ENCODE results near the gene APOE. TPM values are rescaled to one million over a fixed set of nuclear protein-coding genes. Genes with fewer than 3 reads are reported as not detected.
"Not testable (repeated sequence)": the region's sequence is repeated elsewhere in the genome, so short reads cannot be mapped to it uniquely, and the experiment has no call there.

Gene APOE
- total RNA-seq, 1 donor from 2014 or later, result 93.9 TPM

DNA sequence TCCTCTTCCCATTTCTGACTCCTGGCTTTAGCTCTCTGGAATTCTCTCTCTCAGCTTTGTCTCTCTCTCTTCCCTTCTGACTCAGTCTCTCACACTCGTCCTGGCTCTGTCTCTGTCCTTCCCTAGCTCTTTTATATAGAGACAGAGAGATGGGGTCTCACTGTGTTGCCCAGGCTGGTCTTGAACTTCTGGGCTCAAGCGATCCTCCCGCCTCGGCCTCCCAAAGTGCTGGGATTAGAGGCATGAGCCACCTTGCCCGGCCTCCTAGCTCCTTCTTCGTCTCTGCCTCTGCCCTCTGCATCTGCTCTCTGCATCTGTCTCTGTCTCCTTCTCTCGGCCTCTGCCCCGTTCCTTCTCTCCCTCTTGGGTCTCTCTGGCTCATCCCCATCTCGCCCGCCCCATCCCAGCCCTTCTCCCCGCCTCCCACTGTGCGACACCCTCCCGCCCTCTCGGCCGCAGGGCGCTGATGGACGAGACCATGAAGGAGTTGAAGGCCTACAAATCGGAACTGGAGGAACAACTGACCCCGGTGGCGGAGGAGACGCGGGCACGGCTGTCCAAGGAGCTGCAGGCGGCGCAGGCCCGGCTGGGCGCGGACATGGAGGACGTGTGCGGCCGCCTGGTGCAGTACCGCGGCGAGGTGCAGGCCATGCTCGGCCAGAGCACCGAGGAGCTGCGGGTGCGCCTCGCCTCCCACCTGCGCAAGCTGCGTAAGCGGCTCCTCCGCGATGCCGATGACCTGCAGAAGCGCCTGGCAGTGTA lies 2.7 kb downstream of the APOE start:
- Histone ChIP-seq H3K4me3 (ENCODE audit: low read length in 3 of 3) (no peak overlapping the region), H3K36me3 (ENCODE audit: control insufficient read depth in 3 of 3, insufficient read depth in 3 of 3, low read length in 3 of 3) (no peaks in the 10 kb centered on the region), H3K9me3 (ENCODE audit: control insufficient read depth in 3 of 3, low read length in 3 of 3) (no peaks in the 10 kb centered on the region), H3K9ac (ENCODE audit: low read depth in 1 of 3, low read length in 3 of 3) (no peak overlapping the region), H3K27me3 (ENCODE audit: control insufficient read depth in 3 of 3, insufficient read depth in 3 of 3, low read length in 3 of 3) (peaks cover 20 to 53% (median 31%) of the 10 kb centered on the region in 3 donors), H3K4me1 (ENCODE audit: control insufficient read depth in 3 of 3, insufficient read depth in 3 of 3, low read length in 3 of 3) (peaks cover 16 to 23% (median 18%) of the 10 kb centered on the region in 3 donors), H3K27ac (ENCODE audit: low read depth, low read length) (no peak overlapping the region)

- Histone ChIP-seq H3K4me3 (ENCODE audit: low read length in 3 of 3) (no peak overlapping the region), H3K9me3 (ENCODE audit: control insufficient read depth in 3 of 3, low read length in 3 of 3) (no peaks in the 10 kb centered on the region), H3K4me1 (ENCODE audit: control insufficient read depth in 3 of 3, insufficient read depth in 3 of 3, low read length in 3 of 3) (peaks cover 14 to 21% (median 16%) of the 10 kb centered on the region in 3 donors), H3K9ac (ENCODE audit: low read depth in 1 of 3, low read length in 3 of 3) (no peak overlapping the region), H3K36me3 (ENCODE audit: control insufficient read depth in 3 of 3, insufficient read depth in 3 of 3, low read length in 3 of 3) (no peaks in the 10 kb centered on the region), H3K27me3 (ENCODE audit: control insufficient read depth in 3 of 3, insufficient read depth in 3 of 3, low read length in 3 of 3) (peaks cover 20 to 53% (median 31%) of the 10 kb centered on the region in 3 donors), H3K27ac (ENCODE audit: low read depth, low read length) (no peak overlapping the region)
Observed at GRCh38 chr19:44908836-44909261, 3.3 kb downstream of the APOE start.

DNA sequence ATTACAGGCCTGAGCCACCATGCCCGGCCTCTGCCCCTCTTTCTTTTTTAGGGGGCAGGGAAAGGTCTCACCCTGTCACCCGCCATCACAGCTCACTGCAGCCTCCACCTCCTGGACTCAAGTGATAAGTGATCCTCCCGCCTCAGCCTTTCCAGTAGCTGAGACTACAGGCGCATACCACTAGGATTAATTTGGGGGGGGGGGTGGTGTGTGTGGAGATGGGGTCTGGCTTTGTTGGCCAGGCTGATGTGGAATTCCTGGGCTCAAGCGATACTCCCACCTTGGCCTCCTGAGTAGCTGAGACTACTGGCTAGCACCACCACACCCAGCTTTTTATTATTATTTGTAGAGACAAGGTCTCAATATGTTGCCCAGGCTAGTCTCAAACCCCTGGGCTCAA lies 4.2 kb downstream of the APOE start:
- Histone ChIP-seq H3K9ac (ENCODE audit: low read depth in 1 of 3, low read length in 3 of 3) (no peak overlapping the region), H3K27me3 (ENCODE audit: control insufficient read depth in 3 of 3, insufficient read depth in 3 of 3, low read length in 3 of 3) (peaks cover 17 to 48% (median 31%) of the 10 kb centered on the region in 3 donors), H3K4me3 (ENCODE audit: low read length in 3 of 3) (no peak overlapping the region), H3K4me1 (ENCODE audit: control insufficient read depth in 3 of 3, insufficient read depth in 3 of 3, low read length in 3 of 3) (peaks cover 17 to 25% (median 19%) of the 10 kb centered on the region in 3 donors), H3K27ac (ENCODE audit: low read depth, low read length) (no peak overlapping the region), H3K9me3 (ENCODE audit: control insufficient read depth in 3 of 3, low read length in 3 of 3) (no peaks in the 10 kb centered on the region), H3K36me3 (ENCODE audit: control insufficient read depth in 3 of 3, insufficient read depth in 3 of 3, low read length in 3 of 3) (no peaks in the 10 kb centered on the region)

GRCh38 chr19:44911896-44912295 lies 6.3 kb downstream of the APOE start:
- H3K4me1 ChIP-seq (ENCODE audit: control insufficient read depth in 3 of 3, insufficient read depth in 3 of 3, low read length in 3 of 3), result peaks cover 16 to 30% (median 17%) of the 10 kb centered on the region in 3 donors
- not testable (repeated sequence) for H3K9ac ChIP-seq (ENCODE audit: low read depth in 1 of 3, low read length in 3 of 3); H3K4me3 ChIP-seq (ENCODE audit: low read length in 3 of 3); H3K27ac ChIP-seq (ENCODE audit: low read depth, low read length); H3K36me3 ChIP-seq (ENCODE audit: control insufficient read depth in 3 of 3, insufficient read depth in 3 of 3, low read length in 3 of 3); H3K9me3 ChIP-seq (ENCODE audit: control insufficient read depth in 3 of 3, low read length in 3 of 3)
- H3K27me3 ChIP-seq (ENCODE audit: control insufficient read depth in 3 of 3, insufficient read depth in 3 of 3, low read length in 3 of 3), result peaks cover 0 to 30% (median 17%) of the 10 kb centered on the region in 3 donors

GRCh38 chr19:44912854-44913253 lies 7.3 kb downstream of the APOE start:
- H3K9ac ChIP-seq (ENCODE audit: low read depth in 1 of 3, low read length in 3 of 3), result no peak overlapping the region
- peaks cover 16 to 26% (median 17%) of the 10 kb centered on the region in 3 donors for H3K4me1 ChIP-seq (ENCODE audit: control insufficient read depth in 3 of 3, insufficient read depth in 3 of 3, low read length in 3 of 3)
- peaks cover 0 to 22% (median 11%) of the 10 kb centered on the region in 3 donors for H3K27me3 ChIP-seq (ENCODE audit: control insufficient read depth in 3 of 3, insufficient read depth in 3 of 3, low read length in 3 of 3)
- no peaks in the 10 kb centered on the region for H3K9me3 ChIP-seq (ENCODE audit: control insufficient read depth in 3 of 3, low read length in 3 of 3)
- no peak overlapping the region for H3K4me3 ChIP-seq (ENCODE audit: low read length in 3 of 3)
- no peaks in the 10 kb centered on the region for H3K36me3 ChIP-seq (ENCODE audit: control insufficient read depth in 3 of 3, insufficient read depth in 3 of 3, low read length in 3 of 3)
- H3K27ac ChIP-seq (ENCODE audit: low read depth, low read length), result no peak overlapping the region

GRCh38 chr19:44913512-44914432 lies 8.2 kb downstream of the APOE start:
- H3K9me3 ChIP-seq (ENCODE audit: control insufficient read depth in 3 of 3, low read length in 3 of 3); H3K36me3 ChIP-seq (ENCODE audit: control insufficient read depth in 3 of 3, insufficient read depth in 3 of 3, low read length in 3 of 3); H3K27ac ChIP-seq (ENCODE audit: low read depth, low read length): not testable (repeated sequence)
- H3K4me1 ChIP-seq (ENCODE audit: control insufficient read depth in 3 of 3, insufficient read depth in 3 of 3, low read length in 3 of 3), result peaks cover 16 to 26% (median 17%) of the 10 kb centered on the region in 3 donors
- H3K9ac ChIP-seq (ENCODE audit: low read depth in 1 of 3, low read length in 3 of 3), result peak overlapping the region in 1 of 3 donors; percentile 60
- H3K4me3 ChIP-seq (ENCODE audit: low read length in 3 of 3), result peak overlapping the region in 2 of 3 donors; percentile 57 to 70
- H3K27me3 ChIP-seq (ENCODE audit: control insufficient read depth in 3 of 3, insufficient read depth in 3 of 3, low read length in 3 of 3), result peaks cover 0 to 21% (median 10%) of the 10 kb centered on the region in 3 donors

DNA sequence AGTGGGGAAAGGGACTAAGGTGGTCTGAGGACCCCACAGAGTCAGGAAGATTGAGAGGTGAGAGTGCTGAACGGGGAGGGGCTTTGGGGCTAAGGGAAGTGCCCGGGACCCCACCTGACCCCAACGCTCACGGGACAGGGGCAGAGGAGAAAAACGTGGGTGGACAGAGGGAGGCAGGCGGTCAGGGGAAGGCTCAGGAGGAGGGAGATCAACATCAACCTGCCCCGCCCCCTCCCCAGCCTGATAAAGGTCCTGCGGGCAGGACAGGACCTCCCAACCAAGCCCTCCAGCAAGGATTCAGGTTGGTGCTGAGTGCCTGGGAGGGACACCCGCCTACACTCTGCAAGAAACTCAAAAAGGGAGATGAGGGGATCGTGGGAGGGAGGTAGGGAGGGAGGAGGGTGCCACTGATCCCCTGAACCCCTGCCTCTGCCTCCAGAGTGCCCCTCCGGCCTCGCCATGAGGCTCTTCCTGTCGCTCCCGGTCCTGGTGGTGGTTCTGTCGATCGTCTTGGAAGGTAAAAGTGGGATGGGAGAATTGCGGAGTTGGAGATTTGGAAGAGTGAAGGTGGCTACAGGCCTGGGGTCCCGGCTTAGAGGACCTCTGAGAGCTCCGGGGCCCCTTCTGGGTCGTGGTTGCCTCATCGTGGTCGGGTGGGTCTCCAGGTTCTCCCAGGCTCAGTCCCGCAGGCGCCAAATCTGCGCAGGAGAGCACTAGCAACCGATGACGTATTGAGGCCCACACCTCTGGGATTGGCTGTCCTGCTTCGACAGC lies 9.0 kb downstream of the APOE start, which contains the start of gene APOC1:
APOC1 (plus strand) TSS at position 176 of the 774 bp plus-strand sequence; CDS start at position 460, 284 bp downstream.
- Histone ChIP-seq H3K4me3 (ENCODE audit: low read length in 3 of 3) (peak within 1 kb of the TSS; percentile 57 to 77 (median 70)), H3K4me1 (ENCODE audit: control insufficient read depth in 3 of 3, insufficient read depth in 3 of 3, low read length in 3 of 3) (peaks cover 16 to 26% (median 17%) of the 10 kb centered on the region in 3 donors), H3K27me3 (ENCODE audit: control insufficient read depth in 3 of 3, insufficient read depth in 3 of 3, low read length in 3 of 3) (peaks cover 0 to 21% (median 10%) of the 10 kb centered on the region in 3 donors), H3K9ac (ENCODE audit: low read depth in 1 of 3, low read length in 3 of 3) (peak within 1 kb of the TSS; percentile 53 to 74 (median 60))
- not testable (repeated sequence) for H3K9me3 ChIP-seq (ENCODE audit: control insufficient read depth in 3 of 3, low read length in 3 of 3); H3K36me3 ChIP-seq (ENCODE audit: control insufficient read depth in 3 of 3, insufficient read depth in 3 of 3, low read length in 3 of 3); H3K27ac ChIP-seq (ENCODE audit: low read depth, low read length)

DNA sequence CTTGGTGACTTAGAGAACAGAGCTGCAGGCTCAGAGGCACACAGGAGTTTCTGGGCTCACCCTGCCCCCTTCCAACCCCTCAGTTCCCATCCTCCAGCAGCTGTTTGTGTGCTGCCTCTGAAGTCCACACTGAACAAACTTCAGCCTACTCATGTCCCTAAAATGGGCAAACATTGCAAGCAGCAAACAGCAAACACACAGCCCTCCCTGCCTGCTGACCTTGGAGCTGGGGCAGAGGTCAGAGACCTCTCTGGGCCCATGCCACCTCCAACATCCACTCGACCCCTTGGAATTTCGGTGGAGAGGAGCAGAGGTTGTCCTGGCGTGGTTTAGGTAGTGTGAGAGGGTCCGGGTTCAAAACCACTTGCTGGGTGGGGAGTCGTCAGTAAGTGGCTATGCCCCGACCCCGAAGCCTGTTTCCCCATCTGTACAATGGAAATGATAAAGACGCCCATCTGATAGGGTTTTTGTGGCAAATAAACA lies 18.7 kb downstream of the APOE start:
- H3K9ac ChIP-seq (ENCODE audit: low read depth in 1 of 3, low read length in 3 of 3), result no peak overlapping the region
- no peaks in the 10 kb centered on the region for H3K27me3 ChIP-seq (ENCODE audit: control insufficient read depth in 3 of 3, insufficient read depth in 3 of 3, low read length in 3 of 3)
- H3K27ac ChIP-seq (ENCODE audit: low read depth, low read length), result no peak overlapping the region
- peaks cover 7 to 15% (median 11%) of the 10 kb centered on the region in 3 donors for H3K4me1 ChIP-seq (ENCODE audit: control insufficient read depth in 3 of 3, insufficient read depth in 3 of 3, low read length in 3 of 3)
- no peak overlapping the region for H3K4me3 ChIP-seq (ENCODE audit: low read length in 3 of 3)
- no peaks in the 10 kb centered on the region for H3K9me3 ChIP-seq (ENCODE audit: control insufficient read depth in 3 of 3, low read length in 3 of 3)
- H3K36me3 ChIP-seq (ENCODE audit: control insufficient read depth in 3 of 3, insufficient read depth in 3 of 3, low read length in 3 of 3), result no peaks in the 10 kb centered on the region

Data from skeletal muscle tissue (tissue), 4 donors.